ENCODE results near the gene FAM107B. TPM values are rescaled to one million over a fixed set of nuclear protein-coding genes. Genes with fewer than 3 reads are reported as not detected.

FAM107B gene
- total and polyA plus RNA-seq, 2 of the 4 experiments (the other 2 are of a cell fraction) = 26.4 to 27.1 TPM

DNA sequence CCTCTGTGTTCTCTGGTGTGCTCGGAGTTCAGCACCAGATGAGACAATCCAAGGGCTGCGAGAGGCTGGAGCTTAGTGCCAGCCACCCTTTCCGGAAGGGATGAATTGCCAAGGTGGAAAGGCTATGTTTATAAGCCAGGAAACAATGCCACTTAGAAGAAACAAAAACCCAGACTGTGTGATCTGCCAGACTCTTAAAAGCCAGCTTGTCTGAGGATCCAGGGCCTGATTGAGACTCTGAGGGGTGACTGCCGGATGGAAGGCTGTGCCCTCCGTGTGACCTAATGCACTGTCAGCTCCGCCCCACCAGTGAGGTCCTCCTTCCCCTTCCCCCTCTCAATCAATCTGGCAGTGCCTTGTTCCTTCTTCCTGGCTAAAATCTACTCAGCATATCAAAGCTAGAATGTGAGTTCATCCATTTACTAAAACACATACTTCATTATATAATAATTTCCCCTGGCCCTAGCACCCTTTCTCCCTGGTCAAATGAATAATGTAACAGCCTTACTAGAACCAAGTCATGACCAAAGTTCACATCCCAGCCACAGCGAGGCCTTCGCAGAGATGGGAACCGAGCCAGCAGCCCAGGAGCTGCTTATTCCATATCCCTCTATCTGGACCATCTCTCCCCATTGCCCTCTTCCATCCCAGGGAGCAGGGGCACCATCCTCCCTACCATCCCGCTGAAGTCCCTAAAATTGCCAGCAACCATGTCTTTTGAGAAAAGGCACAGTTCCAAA lies 25.5 kb downstream of the FAM107B start:
- no peak overlapping the region for H3K4me2 ChIP-seq (ENCODE audit: low read depth, low read length)

More for the DNA sequence above, 25.5 kb downstream of the FAM107B start:
- ChIA-PET CTCF (no interaction called here), POLR2A (ENCODE audit: unreplicated experiment) (no interaction called here)
- Histone ChIP-seq H3K18ac (ENCODE audit: low read depth, low read length) (no peak overlapping the region), H3K14ac (replicated peaks; ENCODE audit: low read depth, low read length) (no peak overlapping the region), H3K56ac (ENCODE audit: extremely low read depth, insufficient read depth, low read length) (no peak overlapping the region), H2BK15ac (ENCODE audit: low read depth, low read length) (no peak overlapping the region), H2AFZ (replicated peaks; ENCODE audit: low read length, poor library complexity) (no peak overlapping the region), H2BK120ac (ENCODE audit: low read depth, low read length) (no peak overlapping the region), H2BK20ac (ENCODE audit: low read depth, low read length) (no peak overlapping the region), H3K9me1 (ENCODE audit: insufficient read depth, low read length) (0 out of 2 replicates have a peak, but pooled peaks cover 4% of the 10 kb centered on the region), H3K9me3 (ENCODE audit: control insufficient read depth, insufficient read depth, low read length) (no peaks in the 10 kb centered on the region), H4K20me1 (ENCODE audit: insufficient read depth, low read length) (no peaks in the 10 kb centered on the region), H2BK5ac (ENCODE audit: low read depth, low read length, poor library complexity, severe bottlenecking) (no peak overlapping the region), H4K5ac (ENCODE audit: low read depth, low read length) (no peak overlapping the region), H3K4ac (ENCODE audit: low read depth, low read length) (peak overlapping the region; percentile 18; the same call in 1 of the 2 replicates), H2AK5ac (ENCODE audit: low read depth, low read length) (no peak overlapping the region), H3K4me3 (ENCODE audit: insufficient read depth, low read depth, low read length) (no peak overlapping the region), H3K27me3 (ENCODE audit: control insufficient read depth, insufficient read depth, low read length) (no peaks in the 10 kb centered on the region), H3K4me1 (ENCODE audit: control insufficient read depth, insufficient read depth, low read length) (peaks cover 4% of the 10 kb centered on the region; the same call in 1 of the 2 replicates), H2AK9ac (replicated peaks; ENCODE audit: low read depth, low read length, poor library complexity) (no peak overlapping the region), H4K91ac (ENCODE audit: insufficient read depth, low read depth, low read length) (no peak overlapping the region), H3K9ac (ENCODE audit: low read depth, low read length) (no peak overlapping the region), H3K27ac (ENCODE audit: insufficient read depth, low read length) (no peak overlapping the region), H3K23ac (ENCODE audit: low read depth, low read length) (no peak overlapping the region), H3K79me1 (ENCODE audit: low read depth in 1 of 2, low read length in 2 of 2) (no peaks in the 10 kb centered on the region), H3K36me3 (ENCODE audit: control insufficient read depth, insufficient read depth, low read length) (no peaks in the 10 kb centered on the region), H4K8ac (ENCODE audit: low read depth in 2 of 2, low read length in 2 of 2) (no peak overlapping the region; a peak in 1 of 4 replicates)
- 0% methylated on average over 1 of the region's 10 CpGs; no CpG with 5 or more reads in 1 of the 2 experiments for WGBS, 2 experiments (ENCODE audit: extremely low coverage in 2 of 2, insufficient read length in 1 of 2)
- ATAC-seq (ENCODE audit: low read depth) (no peak), DNase-seq (no peak)
- no TSS peak for BruUV-seq (replicated peaks)
- dilution Hi-C loops (cut with HindIII; ENCODE audit: low sequenced_read_pairs, unreplicated experiment) (no loop called here), intact Hi-C loops (cut with micrococcal nuclease) (no loop called here), in situ Hi-C loops (cut with MboI; ENCODE audit: low sequenced_read_pairs) (no loop called here)
- TF ChIP-seq BHLHE40 (IDR thresholded peaks at IDR 0.05; ENCODE audit: low read depth, low read length) (no peak), SMC3 (IDR thresholded peaks at IDR 0.05; ENCODE audit: low read depth, low read length) (no peak), MAZ (IDR thresholded peaks at IDR 0.05; ENCODE audit: borderline replicate concordance, low read depth, low read length) (no peak), CTCF (conservative IDR thresholded peaks at IDR 0.05; ENCODE audit: low read depth, low read length) (no peak), RFX5 (IDR thresholded peaks at IDR 0.05; ENCODE audit: low read depth, low read length) (no peak), MAFK (IDR thresholded peaks at IDR 0.05; ENCODE audit: low read depth, low read length) (no peak), POLR2A (IDR thresholded peaks at IDR 0.05; ENCODE audit: low read depth, low read length) (no peak), ELK1 (IDR thresholded peaks at IDR 0.05; ENCODE audit: borderline replicate concordance, low read depth, low read length) (no peak), FOS (IDR thresholded peaks at IDR 0.05; ENCODE audit: low read depth, low read length) (no peak), CHD1 (IDR thresholded peaks at IDR 0.05; ENCODE audit: low read depth, low read length) (no peak), MXI1 (IDR thresholded peaks at IDR 0.05; ENCODE audit: borderline replicate concordance, low read depth, low read length) (no peak), RCOR1 (IDR thresholded peaks at IDR 0.05; ENCODE audit: insufficient replicate concordance, low read length) (no peak), NFE2L2 (IDR thresholded peaks at IDR 0.05; ENCODE audit: low read depth, low read length) (no peak), CEBPB (IDR thresholded peaks at IDR 0.05; ENCODE audit: low read depth, low read length) (no peak), RAD21 (IDR thresholded peaks at IDR 0.05; ENCODE audit: low read length) (no peak)
- TF ChIP-seq, protein P1, sequence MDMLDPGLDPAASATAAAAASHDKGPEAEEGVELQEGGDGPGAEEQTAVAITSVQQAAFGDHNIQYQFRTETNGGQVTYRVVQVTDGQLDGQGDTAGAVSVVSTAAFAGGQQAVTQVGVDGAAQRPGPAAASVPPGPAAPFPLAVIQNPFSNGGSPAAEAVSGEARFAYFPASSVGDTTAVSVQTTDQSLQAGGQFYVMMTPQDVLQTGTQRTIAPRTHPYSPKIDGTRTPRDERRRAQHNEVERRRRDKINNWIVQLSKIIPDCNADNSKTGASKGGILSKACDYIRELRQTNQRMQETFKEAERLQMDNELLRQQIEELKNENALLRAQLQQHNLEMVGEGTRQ (IDR thresholded peaks at IDR 0.05; ENCODE audit: low read depth, low read length) = no peak

Measured in IMR-90 (cell line).